A673 (cell line): ENCODE results near the gene ZIC4.

Experiments
- CTCF ChIP-seq: fragments of 300-800, 200-600 bp; sonication (generic); conservative IDR thresholded peaks from 2 replicates; pipeline ENCODE4 v1.5.1; 2017; ENCODE audit warnings: low read depth, mild to moderate bottlenecking, antibody characterized with exemption, low read length, moderate library complexity, mixed read lengths
- EZH2 ChIP-seq: fragments of 200-600 bp; sonication (generic); IDR thresholded peaks from 2 replicates; pipeline ENCODE4 v1.6.1; 2017; ENCODE audit warnings: borderline replicate concordance, low read depth, mild to moderate bottlenecking, mixed read lengths, antibody characterized with exemption, low read length; ENCODE audit not compliant: poor library complexity, severe bottlenecking

- TF ChIP-seq CTCF (no peak), EZH2 (no peak)
Observed at GRCh38 chr3:147426931-147427330, 20.6 kb upstream of the ZIC4 start.
